Fibroblast of the aortic adventitia (primary cell): ENCODE results near the gene SLC35F1. TPM values are rescaled to one million over a fixed set of nuclear protein-coding genes. Genes with fewer than 3 reads are reported as not detected.

Source experiments
- DNase-seq: peaks from one replicate; pipeline ENCODE4 v3.0.0-alpha.2; 2010; ENCODE audit warnings: low read depth
- H3K4me3 ChIP-seq: 2 replicates; pipeline ENCODE4 v1.5.1; 2011; ENCODE audit warnings: low read depth, mild to moderate bottlenecking, control low read depth, low read length, moderate library complexity
- total RNA-seq: library from RNA; depleted of rRNA; stranded (reverse); fragments of >200 nt; gene quantifications from 2 replicates; pipeline ENCODE4 v1.2.3, GENCODE V29; 2012; ENCODE audit warnings: low replicate concordance
- TF ChIP-seq, protein P1 (sequence below): IDR thresholded peaks from 2 replicates; pipeline ENCODE4 v1.5.1; 2011; ENCODE audit warnings: mild to moderate bottlenecking, low read length, control low read depth, inconsistent platforms; ENCODE audit not compliant: insufficient read depth

Gene SLC35F1
- total RNA-seq, 1 donor = not detected

DNA sequence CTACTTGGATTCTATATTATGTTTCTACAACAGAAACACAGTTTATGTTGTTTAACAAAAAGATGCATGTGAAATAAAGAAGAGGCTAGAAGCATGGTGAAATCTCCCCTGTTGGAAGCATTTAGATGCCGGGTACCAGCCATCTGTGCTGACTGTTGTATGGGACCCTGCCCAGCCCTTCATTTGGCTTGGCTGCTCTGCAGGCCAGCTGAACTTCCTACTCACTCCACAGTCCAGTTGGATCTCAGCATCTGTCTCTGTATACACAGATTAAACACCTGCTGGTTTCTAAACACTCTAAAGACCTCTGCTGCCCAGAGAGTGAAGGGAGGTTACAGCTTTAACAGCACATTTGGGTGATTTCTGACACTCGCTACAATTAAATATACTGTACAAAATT, 228.3 kb downstream of the SLC35F1 start:
- DNase-seq = no peak
- TF ChIP-seq, protein P1, sequence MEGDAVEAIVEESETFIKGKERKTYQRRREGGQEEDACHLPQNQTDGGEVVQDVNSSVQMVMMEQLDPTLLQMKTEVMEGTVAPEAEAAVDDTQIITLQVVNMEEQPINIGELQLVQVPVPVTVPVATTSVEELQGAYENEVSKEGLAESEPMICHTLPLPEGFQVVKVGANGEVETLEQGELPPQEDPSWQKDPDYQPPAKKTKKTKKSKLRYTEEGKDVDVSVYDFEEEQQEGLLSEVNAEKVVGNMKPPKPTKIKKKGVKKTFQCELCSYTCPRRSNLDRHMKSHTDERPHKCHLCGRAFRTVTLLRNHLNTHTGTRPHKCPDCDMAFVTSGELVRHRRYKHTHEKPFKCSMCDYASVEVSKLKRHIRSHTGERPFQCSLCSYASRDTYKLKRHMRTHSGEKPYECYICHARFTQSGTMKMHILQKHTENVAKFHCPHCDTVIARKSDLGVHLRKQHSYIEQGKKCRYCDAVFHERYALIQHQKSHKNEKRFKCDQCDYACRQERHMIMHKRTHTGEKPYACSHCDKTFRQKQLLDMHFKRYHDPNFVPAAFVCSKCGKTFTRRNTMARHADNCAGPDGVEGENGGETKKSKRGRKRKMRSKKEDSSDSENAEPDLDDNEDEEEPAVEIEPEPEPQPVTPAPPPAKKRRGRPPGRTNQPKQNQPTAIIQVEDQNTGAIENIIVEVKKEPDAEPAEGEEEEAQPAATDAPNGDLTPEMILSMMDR = no peak
- H3K4me3 ChIP-seq = no peak overlapping the region

DNA sequence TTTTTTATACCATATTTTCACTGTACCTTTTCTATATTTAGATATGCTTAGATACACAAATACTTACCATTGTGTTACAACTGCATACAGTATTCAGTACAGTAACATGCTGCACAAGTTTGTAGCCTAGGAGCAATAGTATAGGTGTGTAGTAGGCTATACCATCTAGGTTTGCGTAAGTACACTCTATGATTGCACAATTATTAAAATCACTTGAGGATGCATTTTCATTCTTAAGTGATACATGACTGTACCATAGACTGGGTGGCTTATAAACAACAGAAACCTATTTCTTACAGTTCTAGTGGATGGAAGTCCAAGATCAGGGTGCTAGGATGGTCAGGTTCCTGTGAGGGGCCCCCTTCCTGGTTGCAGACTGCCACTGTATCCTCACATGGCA, 234.1 kb downstream of the SLC35F1 start:
- no peak overlapping the region for H3K4me3 ChIP-seq
- DNase-seq = no peak
- TF ChIP-seq, protein P1 = no peak

DNA sequence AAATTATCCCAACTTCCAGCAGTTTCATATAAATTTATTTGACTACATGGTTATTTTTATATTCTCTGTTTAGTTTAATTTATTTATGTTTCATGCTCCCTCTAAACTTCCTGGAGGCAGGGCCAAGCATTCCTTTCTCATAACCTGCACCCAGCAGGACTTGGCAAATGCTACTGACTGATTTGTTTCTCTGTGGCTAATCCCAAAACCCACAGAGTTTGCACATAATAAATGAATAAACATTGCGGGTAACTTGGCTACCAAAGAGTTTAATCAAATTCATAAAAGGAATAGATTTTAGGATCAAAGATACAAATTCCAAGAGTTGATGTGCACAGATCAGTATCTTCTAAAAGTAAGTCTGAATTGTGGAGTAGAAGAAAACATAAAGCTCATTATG, 239.5 kb downstream of the SLC35F1 start:
- DNase-seq = no peak

DNA sequence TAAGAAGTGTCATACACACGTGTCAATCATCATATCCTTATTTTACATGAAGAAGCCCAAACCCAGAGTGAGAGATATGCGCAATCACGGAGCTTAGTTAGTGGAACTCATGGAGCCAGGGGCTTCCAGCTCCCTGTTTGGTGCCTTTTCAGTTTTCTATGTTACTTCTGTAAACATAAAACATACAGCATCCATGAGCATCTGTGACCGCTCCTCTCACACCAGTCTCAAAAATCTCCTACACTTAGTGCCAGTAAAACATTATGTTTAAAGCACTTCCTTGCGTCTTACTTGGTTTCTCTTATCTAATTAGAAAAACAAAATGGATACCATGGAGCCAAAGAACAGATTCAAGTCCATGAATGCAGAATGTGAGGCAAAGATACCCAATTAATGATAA, 240.4 kb downstream of the SLC35F1 start:
- TF ChIP-seq, protein P1 = no peak
- no peak for DNase-seq
- H3K4me3 ChIP-seq = no peak overlapping the region

More for the DNA sequence above, 239.5 kb downstream of the SLC35F1 start:
- TF ChIP-seq, protein P1 = no peak
- no peak overlapping the region for H3K4me3 ChIP-seq

DNA sequence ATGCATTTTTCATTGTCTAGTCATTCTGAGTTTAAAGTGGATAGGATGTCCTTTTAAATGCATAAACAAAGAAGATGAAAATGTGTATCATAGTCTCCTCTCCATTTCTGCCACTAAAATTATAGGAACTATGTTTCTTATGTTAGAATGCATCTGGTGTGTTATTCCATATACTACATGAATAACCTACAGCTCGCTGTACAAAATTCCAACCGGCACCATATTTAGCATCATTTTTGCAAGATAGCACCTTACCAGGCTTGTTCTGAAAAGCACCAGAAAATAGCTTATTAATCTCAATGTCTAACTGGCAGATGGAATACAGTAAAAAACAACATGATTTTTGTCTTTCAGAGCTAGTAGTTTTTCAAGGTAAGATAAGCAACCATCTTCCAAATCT, 241.5 kb downstream of the SLC35F1 start:
- no peak overlapping the region for H3K4me3 ChIP-seq
- TF ChIP-seq, protein P1 = no peak
- no peak for DNase-seq

DNA sequence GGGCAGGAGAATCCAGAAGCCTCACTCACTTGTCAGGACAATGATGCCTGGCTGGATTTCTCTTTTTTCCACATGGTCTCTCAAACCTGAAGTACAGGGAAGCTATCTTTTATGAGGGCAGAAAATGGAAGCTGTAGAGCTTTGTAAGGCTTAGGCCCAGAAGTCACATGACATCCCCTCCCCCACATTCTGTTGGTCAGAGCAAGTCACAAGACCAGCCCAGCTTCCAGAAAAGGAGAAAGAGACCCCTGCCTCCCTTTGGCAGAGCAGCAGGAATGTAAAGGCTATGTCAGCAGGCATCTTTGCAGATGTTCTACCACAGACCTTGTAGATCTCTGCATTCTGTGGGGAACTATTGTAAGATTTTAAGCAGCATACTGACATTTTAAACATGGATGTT, 245.5 kb downstream of the SLC35F1 start:
- H3K4me3 ChIP-seq = no peak overlapping the region
- no peak for DNase-seq
- TF ChIP-seq, protein P1 = no peak

DNA sequence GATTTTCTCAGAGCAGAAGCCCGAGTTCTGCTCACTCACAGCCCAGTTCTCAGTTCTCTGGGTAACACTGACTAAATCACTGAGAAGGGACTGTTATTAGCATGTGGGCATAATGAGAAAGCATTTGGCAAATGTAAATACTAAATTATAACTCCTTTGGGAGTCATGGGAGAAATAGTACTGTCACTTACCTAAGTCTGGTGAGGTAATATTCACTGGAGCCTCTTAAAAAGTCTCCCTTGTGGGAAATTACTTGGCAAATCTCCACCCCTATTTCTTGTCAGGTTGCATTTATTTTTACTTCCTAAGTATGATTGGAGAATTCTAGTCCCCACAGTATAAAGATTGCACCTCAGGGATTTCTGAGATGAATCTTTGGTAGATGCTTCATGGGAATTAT, 254.3 kb downstream of the SLC35F1 start:
- TF ChIP-seq, protein P1 = no peak
- no peak for DNase-seq
- H3K4me3 ChIP-seq = no peak overlapping the region
